Esophagus (tissue), 2 donors: Measurements from ENCODE around the gene RRAGD. TPM values are rescaled to one million over a fixed set of nuclear protein-coding genes. Genes with fewer than 3 reads are reported as not detected.

Experiments
- H3K27ac ChIP-seq, 2 donors: one replicate each; pipeline ENCODE4 v1.5.1; 2013; ENCODE audit warnings: low read depth in 2 of 2, mild to moderate bottlenecking in 2 of 2, inconsistent platforms in 1 of 2, low read length in 1 of 2, moderate library complexity in 1 of 2
- H3K27me3 ChIP-seq, 2 donors: one replicate each; pipeline ENCODE4 v1.6.1; 2013; ENCODE audit warnings: low read length in 2 of 2, control low read depth in 1 of 2, mild to moderate bottlenecking in 1 of 2; ENCODE audit not compliant: insufficient read depth in 2 of 2, control insufficient read depth in 1 of 2
- H3K36me3 ChIP-seq, 2 donors: one replicate each; pipeline ENCODE4 v1.6.1; 2013; ENCODE audit warnings: low read length in 1 of 2; ENCODE audit not compliant: control insufficient read depth in 2 of 2, insufficient read depth in 2 of 2
- H3K4me1 ChIP-seq, 2 donors: one replicate each; pipeline ENCODE4 v1.6.1; 2013; ENCODE audit warnings: low read length in 1 of 2; ENCODE audit not compliant: control insufficient read depth in 2 of 2, insufficient read depth in 2 of 2
- H3K4me3 ChIP-seq, 2 donors: one replicate each; pipeline ENCODE4 v1.5.1; 2013; ENCODE audit warnings: low read length in 2 of 2, mild to moderate bottlenecking in 2 of 2, low read depth in 1 of 2, moderate library complexity in 1 of 2
- H3K9me3 ChIP-seq, 2 donors: one replicate each; pipeline ENCODE4 v1.6.1; 2013; ENCODE audit warnings: mild to moderate bottlenecking in 2 of 2, low read depth in 1 of 2, low read length in 1 of 2, moderate library complexity in 1 of 2; ENCODE audit not compliant: control insufficient read depth in 2 of 2, insufficient read depth in 1 of 2
- WGBS, 2 donors: extraction: QIAGEN DNeasy Blood & Tissue Kit; methylation state at CpG; one replicate each; pipeline ENCODE4 v1.1.7; 2013; 5-methylcytosine and 5-hydroxymethylcytosine counted together
- polyA plus RNA-seq, 2 donors: library from polyadenylated mRNA; stranded (reverse); fragments of 200-250 nt; gene quantifications; one replicate each; pipeline ENCODE4 v1.2.3, GENCODE V29; 2013
- donor health status: healthy with polysubstance abuse.
- donor health status: Bipolar disorder and iron deficiency.

RRAGD gene
- polyA plus RNA-seq, 2 donors: 14.4 to 22.4 TPM

DNA sequence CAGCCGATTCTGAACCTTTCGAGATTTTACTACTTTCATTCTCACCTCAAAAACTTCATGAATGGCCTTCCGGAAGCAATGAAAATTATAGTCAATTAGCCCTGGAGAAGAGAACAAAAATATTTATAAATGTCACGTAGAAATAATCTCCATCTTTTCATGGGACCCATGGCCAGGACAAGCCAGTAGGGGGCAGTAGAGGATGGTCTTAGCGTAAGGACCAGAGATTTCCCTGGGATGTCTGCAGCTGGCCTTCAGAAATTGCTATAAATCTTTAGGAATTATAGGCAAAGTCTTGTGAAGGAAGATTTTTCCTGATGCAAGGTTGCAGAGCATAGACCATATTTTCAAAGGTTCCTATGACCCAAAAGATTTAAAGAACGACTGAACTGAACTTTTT lies 44.0 kb downstream of the RRAGD start:
- Histone ChIP-seq H3K4me3 (no peak overlapping the region), H3K4me1 (peaks cover 0 to 3% of the 10 kb centered on the region in 2 donors), H3K9me3 (no peaks in the 10 kb centered on the region), H3K27me3 (no peaks in the 10 kb centered on the region), H3K27ac (no peak overlapping the region), H3K36me3 (no peaks in the 10 kb centered on the region)
- WGBS, 2 donors: 33 to 37% methylated on average over 6 of the region's 6 CpGs

DNA sequence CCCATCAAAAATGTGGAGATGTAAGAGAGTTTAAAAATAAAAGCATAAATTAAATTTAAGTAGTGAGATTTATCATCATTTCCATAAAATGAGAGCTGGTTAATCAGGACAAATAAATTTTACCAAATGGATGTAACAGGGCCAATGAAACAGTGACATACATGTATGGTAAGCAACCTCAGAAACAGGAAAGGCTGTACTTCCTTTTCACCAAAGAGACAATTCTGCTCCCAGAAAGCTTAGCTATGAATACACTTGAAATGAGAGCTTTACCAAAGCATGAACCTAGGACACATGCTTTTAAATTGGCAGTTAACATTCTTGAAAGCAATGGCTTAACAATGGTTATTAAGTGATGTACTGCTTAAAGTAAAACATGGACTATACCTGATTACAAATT lies 47.5 kb downstream of the RRAGD start:
- no peaks in the 10 kb centered on the region for H3K36me3 ChIP-seq
- H3K27me3 ChIP-seq: no peaks in the 10 kb centered on the region
- no peak overlapping the region for H3K4me3 ChIP-seq
- H3K9me3 ChIP-seq: no peaks in the 10 kb centered on the region
- no peak overlapping the region for H3K27ac ChIP-seq
- H3K4me1 ChIP-seq: no peaks in the 10 kb centered on the region

DNA sequence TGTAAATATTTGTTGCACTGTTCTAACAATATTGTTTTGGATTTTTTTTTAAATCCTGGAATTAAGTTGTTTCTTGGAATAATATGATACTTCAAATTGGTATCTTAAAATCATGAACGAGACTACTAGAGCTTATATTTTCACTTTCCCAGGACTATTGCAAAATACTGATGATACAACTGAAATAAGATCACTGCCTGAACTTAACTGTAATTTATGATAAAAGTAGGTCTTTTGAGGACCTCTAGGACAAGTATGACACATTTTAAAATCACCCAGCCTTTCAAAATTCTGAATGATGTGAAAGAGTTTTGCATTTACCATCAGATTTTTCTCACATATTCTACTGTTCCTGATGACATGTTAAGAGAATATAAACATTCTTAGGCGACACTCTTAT lies 50.9 kb downstream of the RRAGD start:
- WGBS, 2 donors: 78 to 82% methylated on average over 2 of the region's 2 CpGs

DNA sequence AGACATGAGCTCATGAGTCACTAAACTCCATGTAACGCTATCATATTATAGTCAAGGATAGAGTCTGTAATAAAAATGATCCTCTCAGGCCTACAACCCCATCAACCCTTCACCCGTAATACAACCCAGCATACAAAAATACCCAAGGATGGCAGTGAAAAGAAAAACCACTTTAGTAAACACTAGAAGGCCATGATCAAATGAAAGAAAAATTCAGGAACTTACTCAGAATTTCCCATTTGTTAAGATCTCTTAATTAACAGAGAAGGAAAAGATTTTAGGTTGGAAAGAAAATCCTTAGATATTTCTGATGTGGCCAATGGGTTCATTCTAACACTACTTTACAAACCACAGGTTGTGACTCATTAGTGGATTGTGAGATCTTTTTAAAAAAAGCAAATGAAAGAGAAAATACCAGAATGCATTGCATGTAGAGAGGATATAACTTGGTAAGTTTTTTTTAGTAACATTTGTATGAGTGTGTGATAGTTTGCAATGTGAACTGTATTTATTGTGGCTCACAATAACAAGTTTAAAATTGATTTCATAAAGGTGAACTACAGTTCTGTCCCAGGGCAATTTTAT lies 51.6 kb downstream of the RRAGD start:
- Histone ChIP-seq H3K4me3 (no peak overlapping the region), H3K27me3 (no peaks in the 10 kb centered on the region), H3K4me1 (no peaks in the 10 kb centered on the region), H3K9me3 (no peaks in the 10 kb centered on the region), H3K36me3 (no peaks in the 10 kb centered on the region), H3K27ac (no peak overlapping the region)
- WGBS, 2 donors: 93 to 95% methylated on average over 2 of the region's 2 CpGs

More for the DNA sequence above, 50.9 kb downstream of the RRAGD start:
- no peak overlapping the region for H3K4me3 ChIP-seq
- no peaks in the 10 kb centered on the region for H3K27me3 ChIP-seq
- H3K36me3 ChIP-seq: no peaks in the 10 kb centered on the region
- H3K4me1 ChIP-seq: no peaks in the 10 kb centered on the region
- no peak overlapping the region for H3K27ac ChIP-seq
- no peaks in the 10 kb centered on the region for H3K9me3 ChIP-seq

DNA sequence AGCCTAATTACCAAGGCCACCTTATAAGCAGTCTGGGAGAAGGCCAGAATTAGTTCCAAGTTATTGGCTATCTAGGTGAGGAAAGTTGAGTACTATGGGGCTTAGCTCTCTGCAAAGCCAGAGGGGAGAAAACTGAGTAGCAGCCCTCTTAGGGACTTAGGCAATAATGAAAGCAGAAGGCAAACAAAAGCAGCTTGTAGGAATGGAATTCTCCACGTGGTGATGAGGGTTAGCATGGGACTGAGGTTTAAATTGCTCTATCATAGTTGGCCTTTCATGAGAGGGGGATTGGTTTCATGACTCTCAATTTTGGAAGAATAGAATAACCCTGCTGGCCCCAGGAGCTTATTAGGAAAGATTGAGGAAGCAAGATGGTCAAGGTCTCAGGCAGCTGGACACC lies 52.5 kb downstream of the RRAGD start:
- WGBS, 2 donors: 15 to 23% methylated on average over 1 of the region's 1 CpG
- H3K9me3 ChIP-seq: no peaks in the 10 kb centered on the region

DNA sequence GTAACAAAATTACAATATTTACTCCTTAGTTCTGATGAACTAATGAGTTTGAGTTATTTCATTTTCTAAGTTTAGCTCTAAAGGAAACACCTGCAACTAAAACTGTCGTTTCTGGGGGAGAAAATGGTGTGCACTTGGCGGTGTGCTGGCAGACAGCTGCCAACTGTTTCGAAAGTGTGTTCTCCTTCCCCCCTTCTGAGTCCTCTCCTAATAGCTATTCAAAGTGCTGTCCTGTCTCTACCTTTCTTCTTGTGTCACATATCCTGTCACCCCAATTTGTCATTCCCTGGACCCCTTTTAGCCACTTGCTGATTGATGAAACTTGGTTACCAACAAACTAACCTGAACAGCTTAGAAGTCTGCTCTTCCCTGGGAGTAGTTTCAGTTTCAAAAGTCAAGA lies 54.7 kb downstream of the RRAGD start:
- Histone ChIP-seq H3K4me3 (peak overlapping the region in 1 of 2 donors; percentile 18), H3K27ac (no peak overlapping the region), H3K36me3 (no peaks in the 10 kb centered on the region), H3K27me3 (no peaks in the 10 kb centered on the region), H3K4me1 (no peaks in the 10 kb centered on the region), H3K9me3 (no peaks in the 10 kb centered on the region)
- WGBS, 2 donors: 41 to 49% methylated on average over 3 of the region's 3 CpGs

More for the DNA sequence above, 52.5 kb downstream of the RRAGD start:
- Histone ChIP-seq H3K4me3 (no peak overlapping the region), H3K36me3 (no peaks in the 10 kb centered on the region), H3K27me3 (no peaks in the 10 kb centered on the region), H3K27ac (no peak overlapping the region), H3K4me1 (no peaks in the 10 kb centered on the region)

DNA sequence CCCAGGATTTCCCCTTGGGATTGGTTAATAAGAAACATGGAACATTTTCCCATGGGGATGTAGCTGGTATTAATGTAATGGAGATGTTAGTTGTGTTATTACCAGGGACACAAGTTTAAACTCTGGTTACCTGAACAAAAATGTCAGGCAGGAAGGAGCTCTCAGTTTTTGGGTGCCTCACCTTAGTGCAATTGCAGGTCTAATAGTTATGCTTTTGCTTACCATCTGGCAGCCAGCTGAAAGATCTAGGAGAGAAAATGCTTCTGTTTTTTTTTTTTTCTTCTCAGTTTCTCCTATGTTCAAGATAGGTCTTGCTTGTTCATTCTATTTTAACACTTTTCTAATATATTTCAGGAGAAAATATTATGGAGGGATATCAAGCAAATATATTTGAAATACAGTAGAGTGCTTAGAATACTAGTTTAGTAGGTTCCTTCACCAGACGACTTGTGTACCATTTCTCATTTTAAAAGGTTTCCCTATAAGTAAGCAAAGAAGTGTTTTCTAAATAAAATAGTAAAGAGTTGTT lies 55.4 kb downstream of the RRAGD start:
- Histone ChIP-seq H3K36me3 (no peaks in the 10 kb centered on the region), H3K4me3 (no peak overlapping the region), H3K4me1 (no peaks in the 10 kb centered on the region), H3K27me3 (no peaks in the 10 kb centered on the region), H3K27ac (no peak overlapping the region), H3K9me3 (no peaks in the 10 kb centered on the region)
- 48 to 56% methylated on average over 1 of the region's 1 CpG for WGBS, 2 donors

DNA sequence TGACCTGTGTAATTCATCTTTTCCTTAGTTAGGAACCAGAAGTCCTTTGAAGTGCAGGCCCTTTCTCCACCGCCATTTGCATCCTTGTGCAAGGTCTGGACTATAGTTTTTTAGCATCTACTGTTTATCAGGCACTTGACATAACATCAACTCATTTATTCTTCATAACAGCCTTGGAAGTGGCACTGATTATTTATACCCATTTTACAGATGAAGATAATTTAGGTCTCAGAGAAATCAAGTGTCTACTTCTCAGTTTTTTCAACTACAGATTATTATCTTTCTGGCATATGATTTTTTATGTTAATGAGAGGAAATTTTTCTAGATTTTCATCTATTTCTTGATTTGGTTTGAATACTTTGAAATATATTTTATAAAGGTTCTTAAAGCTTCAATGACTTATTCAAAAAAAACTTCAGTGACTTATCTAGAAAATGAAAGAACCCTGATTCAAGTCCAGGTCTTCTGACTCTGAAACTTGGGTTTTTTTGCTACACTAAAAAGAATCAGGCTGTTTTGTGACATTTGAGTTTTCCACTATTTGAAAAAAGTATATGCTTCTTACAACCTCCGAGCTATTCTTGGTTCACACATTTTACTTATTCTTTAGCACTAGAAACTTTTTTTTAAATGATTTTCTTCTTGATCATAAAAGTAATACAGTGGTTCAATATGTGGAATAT lies 56.4 kb downstream of the RRAGD start:
- 92 to 95% methylated on average over 2 of the region's 2 CpGs for WGBS, 2 donors
- H3K4me1 ChIP-seq: peaks cover 0 to 3% of the 10 kb centered on the region in 2 donors
- H3K27me3 ChIP-seq: no peaks in the 10 kb centered on the region
- no peak overlapping the region for H3K4me3 ChIP-seq
- H3K9me3 ChIP-seq: no peaks in the 10 kb centered on the region
- H3K36me3 ChIP-seq: no peaks in the 10 kb centered on the region
- H3K27ac ChIP-seq: no peak overlapping the region

DNA sequence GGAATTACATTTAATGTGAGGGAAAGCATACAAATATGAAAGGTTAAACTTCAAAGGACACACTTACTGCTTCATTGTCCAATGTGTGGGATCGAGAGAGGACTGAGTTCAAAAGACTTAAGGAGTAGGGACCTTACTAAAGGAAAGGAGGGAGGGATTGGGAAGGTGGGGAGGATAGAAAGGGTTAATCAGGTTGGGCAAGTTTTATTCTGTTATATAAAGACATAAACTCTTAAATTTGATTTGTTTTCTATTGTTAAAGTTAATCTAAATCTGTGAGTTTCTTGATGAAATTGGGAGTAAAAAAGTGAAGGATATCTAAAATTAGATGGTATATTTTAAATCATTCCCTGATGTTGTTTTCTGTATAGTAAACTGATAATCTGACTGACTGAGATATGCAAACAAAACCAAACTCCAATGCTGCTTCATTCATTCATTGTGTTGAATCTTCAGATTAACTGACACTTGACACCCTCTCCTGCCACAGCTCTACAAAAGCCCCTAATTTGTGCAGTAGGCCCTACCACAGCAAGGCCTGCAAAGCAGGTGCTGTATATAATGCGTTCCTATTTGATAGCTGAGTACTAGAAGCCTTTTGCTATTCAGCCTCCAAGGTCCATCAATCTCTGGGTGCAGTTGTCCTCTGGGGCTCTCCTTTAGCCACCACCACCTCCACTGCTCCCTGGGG lies 58.2 kb downstream of the RRAGD start:
- 81 to 87% methylated on average over 2 of the region's 2 CpGs for WGBS, 2 donors
- Histone ChIP-seq H3K36me3 (no peaks in the 10 kb centered on the region), H3K27me3 (no peaks in the 10 kb centered on the region), H3K4me1 (peaks cover 0 to 8% of the 10 kb centered on the region in 2 donors), H3K9me3 (no peaks in the 10 kb centered on the region), H3K27ac (no peak overlapping the region), H3K4me3 (no peak overlapping the region)
